ENCODE measurements around the gene DOCK8. TPM values are rescaled to one million over a fixed set of nuclear protein-coding genes. Genes with fewer than 3 reads are reported as not detected.

Gene DOCK8
- total RNA-seq, 1 experiment from 2014 or later, result 1.4 TPM

DNA sequence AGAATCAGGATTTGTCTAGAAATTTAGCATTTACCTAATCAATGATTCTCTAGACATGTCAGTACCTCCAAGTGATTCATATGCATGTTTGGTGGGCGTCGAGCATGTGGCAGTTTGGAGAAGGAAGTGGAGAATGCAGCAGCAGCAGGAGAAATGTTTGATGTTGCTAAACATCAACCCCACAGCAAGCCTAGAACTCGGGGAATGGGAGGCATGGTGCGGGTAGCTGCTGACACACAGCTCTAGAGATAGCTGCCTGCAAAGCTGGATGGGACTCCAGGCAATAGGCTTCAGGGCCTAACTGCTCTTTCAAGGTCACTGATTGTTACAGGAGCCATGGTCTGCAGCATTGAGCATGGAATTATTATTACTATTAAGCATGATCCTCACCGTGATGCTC is 137.3 kb downstream of the DOCK8 start:
- Mint-ChIP-seq H3K36me3 (ENCODE audit: insufficient read depth in 1 of 3, low read depth in 3 of 3) (no peaks in the 10 kb centered on the region), H3K27me3 (ENCODE audit: low read depth) (peaks cover 4% of the 10 kb centered on the region; the same call in 1 of the 2 replicates), H3K4me3 (no peak overlapping the region), H3K9me3 (no peaks in the 10 kb centered on the region), H3K27ac (no peak overlapping the region), H3K4me1 (peaks cover 3 to 6% of the 10 kb centered on the region in 2 experiments; a peak in 1 of 4 replicates)
- Histone ChIP-seq H2BK5ac (ENCODE audit: insufficient read length, low read length) (no peak overlapping the region), H2BK20ac (ENCODE audit: low read depth, low read length, poor library complexity, severe bottlenecking) (no peak overlapping the region), H4K91ac (ENCODE audit: insufficient read length, low read depth, low read length) (no peak overlapping the region), H3K23ac (ENCODE audit: insufficient read length, low read depth, low read length) (no peak overlapping the region), H3K23me2 (ENCODE audit: insufficient read length, low read depth, low read length, poor library complexity, severe bottlenecking) (no peaks in the 10 kb centered on the region), H3K9ac (ENCODE audit: extremely low read depth, insufficient read length, low read length) (no peak overlapping the region), H3T11ph (ENCODE audit: low read length) (no peak overlapping the region), H2AK5ac (ENCODE audit: insufficient read length, low read length) (no peak overlapping the region), H3K4me1 (ENCODE audit: insufficient read depth, low read length) (no peaks in the 10 kb centered on the region), H4K20me1 (ENCODE audit: control insufficient read depth, insufficient read depth, insufficient read length) (no peaks in the 10 kb centered on the region), H3K4me2 (ENCODE audit: insufficient read depth, insufficient read length, low read length) (no peak overlapping the region), H3K9me3 (ENCODE audit: control insufficient read depth, low read depth, low read length) (no peaks in the 10 kb centered on the region), H2BK15ac (ENCODE audit: low read depth, low read length) (no peak overlapping the region), H3K79me2 (ENCODE audit: insufficient read depth, low read length) (no peaks in the 10 kb centered on the region), H2AFZ (ENCODE audit: low read length) (no peak overlapping the region), H4K5ac (ENCODE audit: insufficient read length, low read depth, low read length) (no peak overlapping the region), H3K27me3 (ENCODE audit: insufficient read depth, low read length) (no peaks in the 10 kb centered on the region), H3K56ac (ENCODE audit: insufficient read length, low read depth, low read length) (no peak overlapping the region), H3K27ac (ENCODE audit: insufficient read length, low read depth, low read length) (no peak overlapping the region), H2BK120ac (ENCODE audit: low read depth, low read length, poor library complexity, severe bottlenecking) (no peak overlapping the region), H3K79me1 (ENCODE audit: insufficient read depth, low read depth, low read length, poor library complexity, severe bottlenecking) (no peaks in the 10 kb centered on the region), H2BK12ac (ENCODE audit: insufficient read length, low read depth, low read length) (no peak overlapping the region), H3K18ac (ENCODE audit: insufficient read length, low read depth, low read length) (no peak overlapping the region), H4K8ac (replicated peaks; ENCODE audit: insufficient read length, low read depth, low read length) (no peak overlapping the region), H3K4ac (ENCODE audit: low read depth, low read length) (no peak overlapping the region), H3K14ac (ENCODE audit: insufficient read depth, low read length) (no peak overlapping the region)
- no CpG with 5 or more reads among the region's 5 CpGs for WGBS (ENCODE audit: extremely low coverage, insufficient read length, low lambda C conversion rate)
- no peak for DNase-seq
- TF ChIP-seq, protein P1, sequence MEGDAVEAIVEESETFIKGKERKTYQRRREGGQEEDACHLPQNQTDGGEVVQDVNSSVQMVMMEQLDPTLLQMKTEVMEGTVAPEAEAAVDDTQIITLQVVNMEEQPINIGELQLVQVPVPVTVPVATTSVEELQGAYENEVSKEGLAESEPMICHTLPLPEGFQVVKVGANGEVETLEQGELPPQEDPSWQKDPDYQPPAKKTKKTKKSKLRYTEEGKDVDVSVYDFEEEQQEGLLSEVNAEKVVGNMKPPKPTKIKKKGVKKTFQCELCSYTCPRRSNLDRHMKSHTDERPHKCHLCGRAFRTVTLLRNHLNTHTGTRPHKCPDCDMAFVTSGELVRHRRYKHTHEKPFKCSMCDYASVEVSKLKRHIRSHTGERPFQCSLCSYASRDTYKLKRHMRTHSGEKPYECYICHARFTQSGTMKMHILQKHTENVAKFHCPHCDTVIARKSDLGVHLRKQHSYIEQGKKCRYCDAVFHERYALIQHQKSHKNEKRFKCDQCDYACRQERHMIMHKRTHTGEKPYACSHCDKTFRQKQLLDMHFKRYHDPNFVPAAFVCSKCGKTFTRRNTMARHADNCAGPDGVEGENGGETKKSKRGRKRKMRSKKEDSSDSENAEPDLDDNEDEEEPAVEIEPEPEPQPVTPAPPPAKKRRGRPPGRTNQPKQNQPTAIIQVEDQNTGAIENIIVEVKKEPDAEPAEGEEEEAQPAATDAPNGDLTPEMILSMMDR (conservative IDR thresholded peaks at IDR 0.05), result no peak
